Upper lobe of left lung (tissue), 4 donors: ENCODE measurements around the gene IQCM.

Experiments
- EP300 ChIP-seq, 4 donors: sonication (generic); formaldehyde crosslinking; IDR thresholded peaks; one replicate each; pipeline ENCODE4 v1.5.1; 2017; ENCODE audit warnings: antibody characterized with exemption in 4 of 4, control low read depth in 2 of 4
- POLR2A ChIP-seq, 4 donors: fragments of 450-650 bp; IDR thresholded peaks; one replicate each; pipeline ENCODE4 v1.5.1; 2016 to 2017; ENCODE audit warnings: antibody characterized with exemption in 4 of 4, mild to moderate bottlenecking in 2 of 4
- POLR2AphosphoS5 ChIP-seq, 2 donors: sonication (generic); formaldehyde crosslinking; IDR thresholded peaks; one replicate each; pipeline ENCODE4 v1.5.1; 2017; ENCODE audit warnings: antibody characterized with exemption in 2 of 2
- TF ChIP-seq, protein P1 (sequence below), 6 experiments: fragments of 450-650 bp in 4 of 6; fragments of 200-600 bp in 2 of 6; sonication (generic) in 2 of 6; IDR thresholded peaks; one replicate each; pipeline ENCODE4 v1.5.1; 2016 to 2019; ENCODE audit warnings: antibody characterized with exemption in 6 of 6

DNA sequence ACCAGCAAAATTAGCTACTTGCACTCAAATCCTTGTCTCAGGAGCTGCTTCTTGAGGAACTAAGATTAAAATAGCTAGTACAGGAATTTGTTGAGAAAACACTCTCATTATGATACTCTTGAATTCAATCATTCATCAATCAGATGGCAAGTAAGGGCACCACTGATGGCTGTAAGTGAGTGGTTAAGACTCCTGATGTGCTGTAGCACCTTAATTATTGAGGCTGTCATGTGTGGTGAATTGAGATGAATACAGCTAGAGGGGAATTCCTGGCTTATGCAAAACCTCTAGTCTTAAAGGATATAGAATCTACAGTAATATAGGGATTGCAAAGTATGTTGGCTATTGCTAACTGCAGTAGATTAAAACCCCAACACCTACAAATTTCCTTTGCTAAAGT is 509.1 kb downstream of the IQCM start:
- TF ChIP-seq, protein P1, sequence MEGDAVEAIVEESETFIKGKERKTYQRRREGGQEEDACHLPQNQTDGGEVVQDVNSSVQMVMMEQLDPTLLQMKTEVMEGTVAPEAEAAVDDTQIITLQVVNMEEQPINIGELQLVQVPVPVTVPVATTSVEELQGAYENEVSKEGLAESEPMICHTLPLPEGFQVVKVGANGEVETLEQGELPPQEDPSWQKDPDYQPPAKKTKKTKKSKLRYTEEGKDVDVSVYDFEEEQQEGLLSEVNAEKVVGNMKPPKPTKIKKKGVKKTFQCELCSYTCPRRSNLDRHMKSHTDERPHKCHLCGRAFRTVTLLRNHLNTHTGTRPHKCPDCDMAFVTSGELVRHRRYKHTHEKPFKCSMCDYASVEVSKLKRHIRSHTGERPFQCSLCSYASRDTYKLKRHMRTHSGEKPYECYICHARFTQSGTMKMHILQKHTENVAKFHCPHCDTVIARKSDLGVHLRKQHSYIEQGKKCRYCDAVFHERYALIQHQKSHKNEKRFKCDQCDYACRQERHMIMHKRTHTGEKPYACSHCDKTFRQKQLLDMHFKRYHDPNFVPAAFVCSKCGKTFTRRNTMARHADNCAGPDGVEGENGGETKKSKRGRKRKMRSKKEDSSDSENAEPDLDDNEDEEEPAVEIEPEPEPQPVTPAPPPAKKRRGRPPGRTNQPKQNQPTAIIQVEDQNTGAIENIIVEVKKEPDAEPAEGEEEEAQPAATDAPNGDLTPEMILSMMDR (IDR thresholded peaks at IDR 0.05): no peak
- TF ChIP-seq POLR2AphosphoS5 (IDR thresholded peaks at IDR 0.05) (no peak), POLR2A (IDR thresholded peaks at IDR 0.05) (no peak), EP300 (IDR thresholded peaks at IDR 0.05) (no peak)
